NCI-H1048 (cell line): ENCODE measurements around the gene CD248.
"Not testable (repeated sequence)": the region's sequence is repeated elsewhere in the genome, so short reads cannot be mapped to it uniquely, and the experiment has no call there.

Experiments
- DNase-seq: peaks from one replicate; lab custom pipeline; 2025; lab: John Stamatoyannopoulos, UW

The CD248 gene

GRCh38 chr11:66289548-66290329, 27.1 kb downstream of the CD248 start:
- DNase-seq = no peak

- DNase-seq = peak; percentile 98
These were observed 27.9 kb downstream of the CD248 start, which contains the start of gene YIF1A for GRCh38 chr11:66288671-66289547. Gene YIF1A (minus strand): TSS chr11:66289143. CDS start chr11:66288985, 158 bp downstream.

- DNase-seq = no peak
These were observed 28.8 kb downstream of the CD248 start for GRCh38 chr11:66287889-66288670.

- DNase-seq = no peak
These were observed 29.5 kb downstream of the CD248 start for GRCh38 chr11:66287211-66287888.

- no peak for DNase-seq
These were observed 30.1 kb downstream of the CD248 start for GRCh38 chr11:66286699-66287098.

- DNase-seq = no peak
These were observed 31.4 kb downstream of the CD248 start for GRCh38 chr11:66285250-66285947.

- DNase-seq = no peak
These were observed 32.2 kb downstream of the CD248 start for GRCh38 chr11:66284526-66285078.

GRCh38 chr11:66283461-66284105, 33.3 kb downstream of the CD248 start:
- no peak for DNase-seq

GRCh38 chr11:66282468-66283455, 34.1 kb downstream of the CD248 start:
- peak; percentile 98 for DNase-seq

- no peak for DNase-seq
These were observed 34.9 kb downstream of the CD248 start for GRCh38 chr11:66281776-66282467.

- DNase-seq = no peak
These were observed 35.8 kb downstream of the CD248 start for GRCh38 chr11:66281001-66281400.

GRCh38 chr11:66280428-66280827, 36.4 kb downstream of the CD248 start:
- DNase-seq = no peak

GRCh38 chr11:66279092-66279734, 37.6 kb downstream of the CD248 start:
- no peak for DNase-seq

- no peak for DNase-seq
These were observed 38.3 kb downstream of the CD248 start for GRCh38 chr11:66278363-66279091.

- no peak for DNase-seq
These were observed 39.1 kb downstream of the CD248 start, which contains the start of gene CNIH2 for GRCh38 chr11:66277471-66278362. Gene CNIH2 (plus strand): TSS chr11:66278175. CDS start chr11:66278457, 282 bp downstream.

- not testable (repeated sequence) for DNase-seq
These were observed 39.8 kb downstream of the CD248 start for GRCh38 chr11:66277064-66277463.
